Regular cardiac myocyte (primary cell): ENCODE data around the gene TLK1. TPM values are rescaled to one million over a fixed set of nuclear protein-coding genes. Genes with fewer than 3 reads are reported as not detected.

ENCODE experiments used
- total RNA-seq: library from RNA; depleted of rRNA; stranded (reverse); fragments of >200 nt; gene quantifications from 2 replicates; pipeline ENCODE4 v1.2.3, GENCODE V29; 2014

The TLK1 gene
- total RNA-seq = 12.8 and 17.8 TPM in 2 replicates

GRCh38 chr2:171160119-171160955 lies at the start of gene TLK1:
Gene TLK1 (minus strand): TSS chr2:171160893. CDS start chr2:171160428, 465 bp downstream.

Other genes with a start within 250 kb of the TLK1 start
- 33.5 and 56.7 TPM in 2 replicates for gene GORASP2, start 231.6 kb downstream of the TLK1 start, total RNA-seq